Ovary (tissue), 3 donors: Measurements from ENCODE around the gene OAS3.

ENCODE experiments used
- CTCF ChIP-seq, 3 donors: fragments of 450-650 bp in 2 of 3; fragments of 200-600 bp in 1 of 3; IDR thresholded peaks; one replicate each; pipeline versions ENCODE4 v1.5.1 to v1.8.0; 2016 to 2022; ENCODE audit warnings: antibody characterized with exemption in 3 of 3, mild to moderate bottlenecking in 1 of 3
- EP300 ChIP-seq: sonication (generic); formaldehyde crosslinking; IDR thresholded peaks from one replicate; pipeline ENCODE4 v1.6.1; 2017; ENCODE audit warnings: antibody characterized with exemption
- POLR2A ChIP-seq: fragments of 450-650 bp; IDR thresholded peaks from one replicate; pipeline ENCODE4 v1.6.1; 2017; ENCODE audit warnings: antibody characterized with exemption, mild to moderate bottlenecking, moderate library complexity
- donor health status: DM: no; HTN: no; CAD: no.

GRCh38 chr12:112946236-112947000 is 8.1 kb downstream of the OAS3 start:
- TF ChIP-seq CTCF (IDR thresholded peaks at IDR 0.05) (no peak), POLR2A (no peak), EP300 (no peak)
